HEK293 (cell line): ENCODE data around the gene CIB1.

Source experiments
- CTCF ChIA-PET: fragments of 350-600 bp; formaldehyde crosslinking; extraction: SDS; loops from one replicate; lab custom pipeline; 2021; ENCODE audit warnings: antibody characterized with exemption; lab: Yijun Ruan, JAX
- POLR2A ChIA-PET: fragments of 300-600 bp; formaldehyde crosslinking; extraction: SDS; loops from one replicate; lab custom pipeline; 2020; ENCODE audit warnings: antibody characterized with exemption, inconsistent platforms; lab: Yijun Ruan, JAX
- H3K27ac ChIP-seq: fragments of 200-500 bp; sonication (Bioruptor generic); 2 replicates; pipeline ENCODE4 v1.5.1; 2014; ENCODE audit warnings: low read depth, low read length, control low read depth, inconsistent platforms; ENCODE audit errors: extremely low read depth
- H3K36me3 ChIP-seq, 2 experiments: fragments of 200-500 bp in 1 of 2; sonication (Bioruptor generic) in 1 of 2; 1 replicate in 1 of 2; 2 replicates in 1 of 2; pipeline ENCODE4 v1.5.1; 2014 to 2017; ENCODE audit warnings: inconsistent platforms in 2 of 2, low read length in 2 of 2; ENCODE audit not compliant: control insufficient read depth in 2 of 2, insufficient read depth in 1 of 2
- H3K4me1 ChIP-seq: fragments of 200-500 bp; sonication (Bioruptor generic); 2 replicates; pipeline ENCODE4 v1.5.1; 2014; ENCODE audit warnings: mild to moderate bottlenecking, low read length, inconsistent platforms; ENCODE audit not compliant: control insufficient read depth, insufficient read depth
- H3K4me3 ChIP-seq: 2 replicates; pipeline ENCODE4 v1.5.1; 2011; ENCODE audit warnings: low read depth, mild to moderate bottlenecking, control low read depth, low read length, moderate library complexity
- H3K9me3 ChIP-seq: fragments of 200-500 bp; sonication (Bioruptor generic); 2 replicates; pipeline ENCODE4 v1.5.1; 2014; ENCODE audit warnings: low read depth, low read length, inconsistent platforms; ENCODE audit not compliant: control insufficient read depth, insufficient read depth
- BCL11B ChIP-seq: fragments of 450-650 bp; formaldehyde crosslinking; IDR thresholded peaks from 2 replicates; pipeline ENCODE4 v1.5.1; 2016; ENCODE audit warnings: low read depth, missing biosample characterization, missing genetic modification characterization
- GLIS2 ChIP-seq: fragments of 450-650 bp; formaldehyde crosslinking; IDR thresholded peaks from 2 replicates; pipeline ENCODE4 v1.5.1; 2016; ENCODE audit warnings: missing biosample characterization, missing genetic modification characterization
- HOXC10 ChIP-seq: sonication (generic); formaldehyde crosslinking; IDR thresholded peaks from 2 replicates; pipeline ENCODE4 v1.8.1; 2023; ENCODE audit warnings: mild to moderate bottlenecking, missing genetic modification reagents
- HOXD13 ChIP-seq: sonication (generic); formaldehyde crosslinking; IDR thresholded peaks from 2 replicates; pipeline ENCODE4 v1.8.0; 2022; ENCODE audit warnings: missing genetic modification reagents, borderline replicate concordance
- IKZF3 ChIP-seq: fragments of 450-650 bp; IDR thresholded peaks from 2 replicates; pipeline ENCODE4 v1.5.0; 2018; ENCODE audit warnings: missing biosample characterization, mild to moderate bottlenecking, missing genetic modification characterization, moderate library complexity
- MYNN ChIP-seq: fragments of 450-650 bp; formaldehyde crosslinking; IDR thresholded peaks from 2 replicates; pipeline ENCODE4 v1.5.1; 2016; ENCODE audit warnings: missing biosample characterization, missing genetic modification characterization, borderline replicate concordance
- OSR2 ChIP-seq: fragments of 450-650 bp; formaldehyde crosslinking; IDR thresholded peaks from 2 replicates; pipeline ENCODE4 v1.5.1; 2016; ENCODE audit warnings: missing biosample characterization, missing genetic modification characterization
- SETDB1 ChIP-seq: IDR thresholded peaks from one replicate; pipeline ENCODE4 v1.6.1; 2017; ENCODE audit warnings: mild to moderate bottlenecking, low read length, moderate library complexity, mixed read lengths; ENCODE audit not compliant: insufficient read length
- TRIM28 ChIP-seq: IDR thresholded peaks from 2 replicates; pipeline ENCODE4 v1.6.1; 2011; ENCODE audit warnings: low read length, control low read depth, borderline replicate concordance
- ZBTB8A ChIP-seq: fragments of 450-650 bp; formaldehyde crosslinking; IDR thresholded peaks from 2 replicates; pipeline ENCODE4 v1.5.1; 2016; ENCODE audit warnings: missing biosample characterization, missing genetic modification characterization
- ZFHX2 ChIP-seq: fragments of 450-650 bp; formaldehyde crosslinking; conservative IDR thresholded peaks from 2 replicates; pipeline ENCODE4 v1.5.1; 2016; ENCODE audit warnings: missing biosample characterization, missing genetic modification characterization
- ZFP3 ChIP-seq: fragments of 450-650 bp; formaldehyde crosslinking; IDR thresholded peaks from 2 replicates; pipeline ENCODE4 v1.5.1; 2016; ENCODE audit warnings: low read depth, missing biosample characterization, missing genetic modification characterization
- ZNF138 ChIP-seq: fragments of 450-650 bp; formaldehyde crosslinking; IDR thresholded peaks from 2 replicates; pipeline ENCODE4 v1.5.1; 2016; ENCODE audit warnings: missing biosample characterization, missing genetic modification characterization, borderline replicate concordance
- ZNF146 ChIP-seq: fragments of 450-650 bp; formaldehyde crosslinking; IDR thresholded peaks from 2 replicates; pipeline ENCODE4 v1.5.1; 2016; ENCODE audit warnings: missing biosample characterization, missing genetic modification characterization
- ZNF184 ChIP-seq: fragments of 450-650 bp; IDR thresholded peaks from 2 replicates; pipeline ENCODE4 v1.5.1; 2018; ENCODE audit warnings: missing biosample characterization, mild to moderate bottlenecking, missing genetic modification characterization
- ZNF223 ChIP-seq: fragments of 450-650 bp; formaldehyde crosslinking; IDR thresholded peaks from 2 replicates; pipeline ENCODE4 v1.5.1; 2016; ENCODE audit warnings: missing biosample characterization, missing genetic modification characterization
- ZNF366 ChIP-seq: fragments of 450-650 bp; formaldehyde crosslinking; conservative IDR thresholded peaks from 2 replicates; pipeline ENCODE4 v1.5.1; 2016; ENCODE audit warnings: missing biosample characterization, missing genetic modification characterization
- ZNF501 ChIP-seq: fragments of 450-650 bp; formaldehyde crosslinking; IDR thresholded peaks from 2 replicates; pipeline ENCODE4 v1.5.1; 2016; ENCODE audit warnings: missing biosample characterization, missing genetic modification characterization
- ZNF558 ChIP-seq: fragments of 450-650 bp; formaldehyde crosslinking; IDR thresholded peaks from 2 replicates; pipeline ENCODE4 v1.5.1; 2016; ENCODE audit warnings: missing biosample characterization, missing genetic modification characterization
- ZNF768 ChIP-seq: fragments of 450-650 bp; formaldehyde crosslinking; IDR thresholded peaks from 2 replicates; pipeline ENCODE4 v1.5.1; 2018; ENCODE audit warnings: missing biosample characterization, mild to moderate bottlenecking, missing genetic modification characterization
- TF ChIP-seq, protein P1 (sequence below): fragments of 450-650 bp; IDR thresholded peaks from 2 replicates; pipeline ENCODE4 v1.5.1; 2018; ENCODE audit warnings: missing biosample characterization, mild to moderate bottlenecking, missing genetic modification characterization
- TF ChIP-seq, protein P2 (sequence below): fragments of 450-650 bp; formaldehyde crosslinking; IDR thresholded peaks from 2 replicates; pipeline ENCODE4 v1.5.1; 2017; ENCODE audit warnings: missing biosample characterization, missing genetic modification characterization
- TF ChIP-seq, protein P3 (sequence below): fragments of 450-650 bp; formaldehyde crosslinking; IDR thresholded peaks from 2 replicates; pipeline ENCODE4 v1.5.1; 2016; ENCODE audit warnings: missing biosample characterization, missing genetic modification characterization
- TF ChIP-seq, protein P4 (sequence below): fragments of 450-650 bp; formaldehyde crosslinking; IDR thresholded peaks from 2 replicates; pipeline ENCODE4 v1.5.1; 2016; ENCODE audit warnings: missing biosample characterization, missing genetic modification characterization
- TF ChIP-seq, protein P5 (sequence below): fragments of 450-650 bp; formaldehyde crosslinking; IDR thresholded peaks from 2 replicates; pipeline ENCODE4 v1.5.1; 2016; ENCODE audit warnings: missing biosample characterization, missing genetic modification characterization
- TF ChIP-seq, protein P6 (sequence below): fragments of 450-650 bp; formaldehyde crosslinking; IDR thresholded peaks from 2 replicates; pipeline ENCODE4 v1.5.1; 2016; ENCODE audit warnings: missing biosample characterization, missing genetic modification characterization, borderline replicate concordance

Gene CIB1

DNA sequence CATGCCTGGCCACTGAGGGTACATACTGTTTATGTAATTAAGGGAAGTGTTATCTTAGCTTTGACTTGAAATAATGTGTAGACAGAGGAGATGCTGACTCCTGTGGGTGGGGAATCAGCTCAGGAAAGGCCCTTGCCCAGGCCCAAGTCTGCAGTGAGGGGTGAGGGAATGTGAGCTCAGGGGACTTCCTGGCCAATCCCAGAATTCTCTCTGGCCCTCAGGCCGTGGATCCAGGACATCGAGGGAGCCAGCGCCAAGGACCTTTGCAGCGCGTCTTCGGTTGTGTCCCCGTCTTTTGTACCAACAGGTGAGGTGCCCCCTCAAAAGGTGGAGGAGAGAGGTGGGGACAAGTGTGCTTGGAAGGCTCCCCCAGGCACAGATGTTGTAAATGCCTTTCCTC, 6.4 kb downstream of the CIB1 start:
- CTCF ChIA-PET = interaction anchor here (0.7 to 0.9 kb wide), 3 partner anchors 10 to 59 kb away, joined by 3 read pairs; no protein-coding TSS in a partner anchor
- no peak overlapping the region for H3K27ac ChIP-seq
- TF ChIP-seq SETDB1 (no peak), ZNF138 (no peak)
- TF ChIP-seq, protein P1, sequence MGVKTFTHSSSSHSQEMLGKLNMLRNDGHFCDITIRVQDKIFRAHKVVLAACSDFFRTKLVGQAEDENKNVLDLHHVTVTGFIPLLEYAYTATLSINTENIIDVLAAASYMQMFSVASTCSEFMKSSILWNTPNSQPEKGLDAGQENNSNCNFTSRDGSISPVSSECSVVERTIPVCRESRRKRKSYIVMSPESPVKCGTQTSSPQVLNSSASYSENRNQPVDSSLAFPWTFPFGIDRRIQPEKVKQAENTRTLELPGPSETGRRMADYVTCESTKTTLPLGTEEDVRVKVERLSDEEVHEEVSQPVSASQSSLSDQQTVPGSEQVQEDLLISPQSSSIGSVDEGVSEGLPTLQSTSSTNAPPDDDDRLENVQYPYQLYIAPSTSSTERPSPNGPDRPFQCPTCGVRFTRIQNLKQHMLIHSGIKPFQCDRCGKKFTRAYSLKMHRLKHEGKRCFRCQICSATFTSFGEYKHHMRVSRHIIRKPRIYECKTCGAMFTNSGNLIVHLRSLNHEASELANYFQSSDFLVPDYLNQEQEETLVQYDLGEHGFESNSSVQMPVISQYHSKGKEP (tag by site-specific recombination) = no peak
- H3K4me1 ChIP-seq = peaks cover 6% of the 10 kb centered on the region; the same call in 1 of the 2 replicates
- POLR2A ChIA-PET = interaction anchor here (1.1 kb wide), 1 partner anchor 22 kb away, joined by 3 read pairs; the partner anchor contains the start of gene TTLL13
- H3K4me3 ChIP-seq = no peak overlapping the region
- no peaks in the 10 kb centered on the region for H3K9me3 ChIP-seq
- peaks cover 10 to 84% of the 10 kb centered on the region in 2 experiments; a peak in 2 of 3 replicates for H3K36me3 ChIP-seq

DNA sequence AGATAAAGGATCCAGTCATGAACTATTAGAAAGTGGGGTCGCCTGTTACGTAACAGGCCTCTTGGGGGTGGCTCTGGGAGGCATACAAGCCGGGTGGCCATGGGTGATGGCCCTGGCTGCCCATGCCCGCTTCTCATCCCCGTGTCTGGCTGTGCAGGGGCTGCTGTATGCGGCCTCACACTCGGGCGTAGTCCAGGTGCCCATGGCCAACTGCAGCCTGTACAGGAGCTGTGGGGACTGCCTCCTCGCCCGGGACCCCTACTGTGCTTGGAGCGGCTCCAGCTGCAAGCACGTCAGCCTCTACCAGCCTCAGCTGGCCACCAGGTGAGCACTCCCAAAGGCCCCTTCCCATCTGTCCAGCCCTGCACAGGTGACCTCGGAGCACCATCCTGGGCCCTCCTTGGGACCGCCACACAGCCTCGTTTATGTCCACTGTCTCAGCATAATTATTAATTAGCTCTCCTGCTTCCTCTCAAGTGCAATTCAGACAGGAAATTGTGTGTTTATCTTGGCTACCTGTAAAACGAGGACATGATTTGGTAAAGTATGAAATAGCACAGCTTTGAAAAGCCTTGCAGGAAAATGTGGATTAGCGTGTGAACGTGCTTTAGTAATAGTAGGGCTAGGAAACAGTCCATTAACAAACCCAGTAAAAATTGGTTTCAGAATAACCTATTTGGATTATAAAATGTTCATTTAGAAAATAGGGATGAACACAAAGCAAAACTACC, 8.1 kb downstream of the CIB1 start:
- Histone ChIP-seq H3K27ac (no peak overlapping the region), H3K4me1 (peaks cover 6% of the 10 kb centered on the region; the same call in 1 of the 2 replicates), H3K9me3 (no peaks in the 10 kb centered on the region), H3K4me3 (no peak overlapping the region), H3K36me3 (peaks cover 13 to 71% of the 10 kb centered on the region in 2 experiments; a peak in 2 of 3 replicates)
- ChIA-PET POLR2A (interaction anchor here (2.0 kb wide), 1 partner anchor 8 kb away, joined by 7 read pairs; the partner anchor contains the start of genes CIB1 and GDPGP1), CTCF (interaction anchor here (0.7 to 1.5 kb wide), 2 partner anchors 83 to 225 kb away, joined by 3 to 4 read pairs; no protein-coding TSS in a partner anchor)
- TF ChIP-seq HOXC10 (CRISPR knock-in tag) (no peak), ZNF768 (no peak), ZNF184 (tag by site-specific recombination) (no peak), ZBTB8A (tag by site-specific recombination) (0 out of 2 replicates have a peak, but pooled peaks have one; percentile 14), ZNF146 (tag by site-specific recombination) (no peak), OSR2 (tag by site-specific recombination) (peak; percentile 89), HOXD13 (no peak), BCL11B (tag by site-specific recombination) (no peak), ZNF501 (tag by site-specific recombination) (no peak), MYNN (no peak), ZNF558 (no peak), IKZF3 (tag by site-specific recombination) (no peak), ZNF223 (tag by site-specific recombination) (no peak), ZFP3 (tag by site-specific recombination) (no peak), ZNF366 (no peak), GLIS2 (tag by site-specific recombination) (peak; percentile 68), TRIM28 (no peak), ZFHX2 (tag by site-specific recombination) (no peak)
- TF ChIP-seq, protein P2, sequence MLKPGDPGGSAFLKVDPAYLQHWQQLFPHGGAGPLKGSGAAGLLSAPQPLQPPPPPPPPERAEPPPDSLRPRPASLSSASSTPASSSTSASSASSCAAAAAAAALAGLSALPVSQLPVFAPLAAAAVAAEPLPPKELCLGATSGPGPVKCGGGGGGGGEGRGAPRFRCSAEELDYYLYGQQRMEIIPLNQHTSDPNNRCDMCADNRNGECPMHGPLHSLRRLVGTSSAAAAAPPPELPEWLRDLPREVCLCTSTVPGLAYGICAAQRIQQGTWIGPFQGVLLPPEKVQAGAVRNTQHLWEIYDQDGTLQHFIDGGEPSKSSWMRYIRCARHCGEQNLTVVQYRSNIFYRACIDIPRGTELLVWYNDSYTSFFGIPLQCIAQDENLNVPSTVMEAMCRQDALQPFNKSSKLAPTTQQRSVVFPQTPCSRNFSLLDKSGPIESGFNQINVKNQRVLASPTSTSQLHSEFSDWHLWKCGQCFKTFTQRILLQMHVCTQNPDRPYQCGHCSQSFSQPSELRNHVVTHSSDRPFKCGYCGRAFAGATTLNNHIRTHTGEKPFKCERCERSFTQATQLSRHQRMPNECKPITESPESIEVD (tag by site-specific recombination) = peak; percentile 58; the same call in 1 of the 2 replicates
- TF ChIP-seq, protein P3, sequence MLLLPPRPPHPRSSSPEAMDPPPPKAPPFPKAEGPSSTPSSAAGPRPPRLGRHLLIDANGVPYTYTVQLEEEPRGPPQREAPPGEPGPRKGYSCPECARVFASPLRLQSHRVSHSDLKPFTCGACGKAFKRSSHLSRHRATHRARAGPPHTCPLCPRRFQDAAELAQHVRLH (tag by site-specific recombination) = no peak
- TF ChIP-seq, protein P4, sequence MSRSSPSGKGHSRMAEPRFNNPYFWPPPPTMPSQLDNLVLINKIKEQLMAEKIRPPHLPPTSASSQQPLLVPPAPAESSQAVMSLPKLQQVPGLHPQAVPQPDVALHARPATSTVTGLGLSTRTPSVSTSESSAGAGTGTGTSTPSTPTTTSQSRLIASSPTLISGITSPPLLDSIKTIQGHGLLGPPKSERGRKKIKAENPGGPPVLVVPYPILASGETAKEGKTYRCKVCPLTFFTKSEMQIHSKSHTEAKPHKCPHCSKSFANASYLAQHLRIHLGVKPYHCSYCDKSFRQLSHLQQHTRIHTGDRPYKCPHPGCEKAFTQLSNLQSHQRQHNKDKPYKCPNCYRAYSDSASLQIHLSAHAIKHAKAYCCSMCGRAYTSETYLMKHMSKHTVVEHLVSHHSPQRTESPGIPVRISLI (tag by site-specific recombination) = no peak
- TF ChIP-seq, protein P5, sequence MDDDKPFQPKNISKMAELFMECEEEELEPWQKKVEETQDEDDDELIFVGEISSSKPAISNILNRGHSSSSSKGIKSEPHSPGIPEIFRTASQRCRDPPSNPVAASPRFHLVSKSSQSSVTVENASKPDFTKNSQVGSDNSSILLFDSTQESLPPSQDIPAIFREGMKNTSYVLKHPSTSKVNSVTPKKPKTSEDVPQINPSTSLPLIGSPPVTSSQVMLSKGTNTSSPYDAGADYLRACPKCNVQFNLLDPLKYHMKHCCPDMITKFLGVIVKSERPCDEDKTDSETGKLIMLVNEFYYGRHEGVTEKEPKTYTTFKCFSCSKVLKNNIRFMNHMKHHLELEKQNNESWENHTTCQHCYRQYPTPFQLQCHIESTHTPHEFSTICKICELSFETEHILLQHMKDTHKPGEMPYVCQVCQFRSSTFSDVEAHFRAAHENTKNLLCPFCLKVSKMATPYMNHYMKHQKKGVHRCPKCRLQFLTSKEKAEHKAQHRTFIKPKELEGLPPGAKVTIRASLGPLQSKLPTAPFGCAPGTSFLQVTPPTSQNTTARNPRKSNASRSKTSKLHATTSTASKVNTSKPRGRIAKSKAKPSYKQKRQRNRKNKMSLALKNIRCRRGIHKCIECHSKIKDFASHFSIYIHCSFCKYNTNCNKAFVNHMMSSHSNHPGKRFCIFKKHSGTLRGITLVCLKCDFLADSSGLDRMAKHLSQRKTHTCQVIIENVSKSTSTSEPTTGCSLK (tag by site-specific recombination) = no peak
- TF ChIP-seq, protein P6, sequence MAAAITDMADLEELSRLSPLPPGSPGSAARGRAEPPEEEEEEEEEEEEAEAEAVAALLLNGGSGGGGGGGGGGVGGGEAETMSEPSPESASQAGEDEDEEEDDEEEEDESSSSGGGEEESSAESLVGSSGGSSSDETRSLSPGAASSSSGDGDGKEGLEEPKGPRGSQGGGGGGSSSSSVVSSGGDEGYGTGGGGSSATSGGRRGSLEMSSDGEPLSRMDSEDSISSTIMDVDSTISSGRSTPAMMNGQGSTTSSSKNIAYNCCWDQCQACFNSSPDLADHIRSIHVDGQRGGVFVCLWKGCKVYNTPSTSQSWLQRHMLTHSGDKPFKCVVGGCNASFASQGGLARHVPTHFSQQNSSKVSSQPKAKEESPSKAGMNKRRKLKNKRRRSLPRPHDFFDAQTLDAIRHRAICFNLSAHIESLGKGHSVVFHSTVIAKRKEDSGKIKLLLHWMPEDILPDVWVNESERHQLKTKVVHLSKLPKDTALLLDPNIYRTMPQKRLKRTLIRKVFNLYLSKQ (tag by site-specific recombination) = no peak
